ENCODE data around the gene KIF5C.

GRCh38 chr2:149075853-149076252 is 200.8 kb downstream of the KIF5C start:
- TF ChIP-seq EZH2 (IDR thresholded peaks at IDR 0.05; ENCODE audit: insufficient read depth, poor library complexity, severe bottlenecking): no peak
- no peak for TF ChIP-seq EZH2phosphoT487 (IDR thresholded peaks at IDR 0.05; ENCODE audit: insufficient read depth, low read depth)

All from GM23248 (cell line).